ENCODE results near the gene ZNF362.

DNA sequence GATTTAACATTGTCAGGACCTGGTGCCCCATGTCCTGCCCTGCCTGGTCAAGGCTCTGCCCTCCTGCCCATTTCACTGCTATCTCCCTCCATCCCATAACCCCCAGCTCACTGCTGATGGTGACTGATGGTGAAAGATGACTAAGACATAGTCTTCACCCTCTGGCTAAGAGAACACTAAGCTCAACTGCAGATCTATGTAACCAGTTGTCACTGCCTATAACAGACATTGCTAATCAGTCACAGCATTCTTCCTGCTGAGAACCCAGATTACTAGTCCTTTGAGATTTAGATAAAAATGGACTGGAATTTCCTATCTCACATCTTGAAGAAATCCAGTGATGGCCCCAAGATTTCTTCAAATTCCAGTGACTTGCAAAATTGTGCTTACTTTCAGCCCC lies 8.0 kb upstream of the ZNF362 start:
- TF ChIP-seq, protein P1, sequence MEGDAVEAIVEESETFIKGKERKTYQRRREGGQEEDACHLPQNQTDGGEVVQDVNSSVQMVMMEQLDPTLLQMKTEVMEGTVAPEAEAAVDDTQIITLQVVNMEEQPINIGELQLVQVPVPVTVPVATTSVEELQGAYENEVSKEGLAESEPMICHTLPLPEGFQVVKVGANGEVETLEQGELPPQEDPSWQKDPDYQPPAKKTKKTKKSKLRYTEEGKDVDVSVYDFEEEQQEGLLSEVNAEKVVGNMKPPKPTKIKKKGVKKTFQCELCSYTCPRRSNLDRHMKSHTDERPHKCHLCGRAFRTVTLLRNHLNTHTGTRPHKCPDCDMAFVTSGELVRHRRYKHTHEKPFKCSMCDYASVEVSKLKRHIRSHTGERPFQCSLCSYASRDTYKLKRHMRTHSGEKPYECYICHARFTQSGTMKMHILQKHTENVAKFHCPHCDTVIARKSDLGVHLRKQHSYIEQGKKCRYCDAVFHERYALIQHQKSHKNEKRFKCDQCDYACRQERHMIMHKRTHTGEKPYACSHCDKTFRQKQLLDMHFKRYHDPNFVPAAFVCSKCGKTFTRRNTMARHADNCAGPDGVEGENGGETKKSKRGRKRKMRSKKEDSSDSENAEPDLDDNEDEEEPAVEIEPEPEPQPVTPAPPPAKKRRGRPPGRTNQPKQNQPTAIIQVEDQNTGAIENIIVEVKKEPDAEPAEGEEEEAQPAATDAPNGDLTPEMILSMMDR (IDR thresholded peaks at IDR 0.05): no peak
- TF ChIP-seq POLR2A (IDR thresholded peaks at IDR 0.05): no peak

Data from thyroid gland (tissue), 4 donors.